ENCODE data around the gene TLR7.

TLR7 gene

GRCh38 chrX:12866451-12867377, at the start of gene TLR7:
Gene TLR7, plus strand, starts transcription at chrX:12867072. Its CDS starts 507 bp downstream, at chrX:12867579.
- ATAC-seq, result no peak

- no peak for ATAC-seq
These were observed 49.3 kb upstream of the TLR7 start for GRCh38 chrX:12817528-12817927.

DNA sequence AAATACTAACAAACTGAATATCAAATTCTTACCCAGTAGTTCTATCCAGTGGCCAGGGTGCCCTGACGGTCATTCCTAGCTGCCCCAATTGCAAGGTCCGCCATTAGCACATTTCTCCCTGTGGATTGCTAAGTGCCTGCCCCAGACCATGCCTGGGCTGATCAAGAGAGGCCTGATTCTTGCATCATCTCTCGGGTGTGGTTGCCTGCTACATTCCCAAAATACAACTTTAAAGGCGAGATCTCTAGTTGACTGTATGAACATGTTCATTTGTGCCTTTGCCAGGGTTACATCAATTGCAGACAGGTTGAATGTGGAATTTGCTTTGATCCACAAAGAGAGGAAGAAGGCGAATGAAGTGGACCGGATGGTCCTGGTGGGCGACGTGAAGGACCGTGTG, 47.6 kb upstream of the TLR7 start:
- no peak for ATAC-seq

DNA sequence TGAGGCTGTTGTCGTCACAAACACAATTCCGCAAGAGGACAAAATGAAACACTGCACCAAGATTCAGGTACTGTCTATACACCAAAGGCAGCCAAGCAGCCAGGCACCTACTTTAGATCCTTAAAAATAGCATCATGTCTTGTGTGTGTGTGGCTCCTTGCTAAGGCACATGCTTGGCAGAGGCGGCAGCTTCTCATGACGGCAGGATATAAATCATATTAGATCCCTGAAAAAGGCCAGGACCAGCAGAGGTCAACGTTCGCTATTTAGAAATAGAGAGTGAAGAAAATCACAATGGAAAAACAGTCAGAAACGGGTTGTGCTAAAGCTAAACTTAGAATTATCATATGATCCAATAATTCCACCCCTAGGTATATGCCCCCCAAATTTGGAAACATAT, 46.1 kb upstream of the TLR7 start:
- no peak for ATAC-seq

DNA sequence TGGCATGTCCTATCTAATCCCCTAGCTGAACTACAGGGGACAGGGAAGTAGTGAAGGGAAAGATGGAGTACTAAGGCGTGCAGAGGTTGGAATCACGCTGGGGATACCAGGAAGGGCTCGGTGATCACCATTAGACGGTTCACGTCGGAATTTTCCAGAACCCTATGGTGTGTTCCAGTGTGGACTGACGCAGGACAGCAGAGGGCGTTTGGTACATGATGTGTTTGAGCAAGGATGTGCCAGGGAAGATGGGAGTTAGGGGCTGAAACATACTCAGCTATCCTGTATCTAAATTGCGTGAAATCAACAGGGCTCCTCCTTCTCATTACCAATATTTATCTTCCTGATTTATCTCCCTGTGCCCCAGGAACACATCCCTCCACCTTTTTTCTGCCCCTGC, 41.9 kb upstream of the TLR7 start:
- ATAC-seq, result no peak

- ATAC-seq, result no peak
These were observed 41.1 kb upstream of the TLR7 start for GRCh38 chrX:12825801-12826200.

- ATAC-seq, result peak; percentile 41 to 56
These were observed 23.7 kb upstream of the TLR7 start for GRCh38 chrX:12843061-12843667.

- ATAC-seq, result peak; percentile 43 to 51
These were observed 23.1 kb upstream of the TLR7 start for GRCh38 chrX:12843668-12844279.

- no peak for ATAC-seq
These were observed 22.6 kb upstream of the TLR7 start for GRCh38 chrX:12844319-12844718.

DNA sequence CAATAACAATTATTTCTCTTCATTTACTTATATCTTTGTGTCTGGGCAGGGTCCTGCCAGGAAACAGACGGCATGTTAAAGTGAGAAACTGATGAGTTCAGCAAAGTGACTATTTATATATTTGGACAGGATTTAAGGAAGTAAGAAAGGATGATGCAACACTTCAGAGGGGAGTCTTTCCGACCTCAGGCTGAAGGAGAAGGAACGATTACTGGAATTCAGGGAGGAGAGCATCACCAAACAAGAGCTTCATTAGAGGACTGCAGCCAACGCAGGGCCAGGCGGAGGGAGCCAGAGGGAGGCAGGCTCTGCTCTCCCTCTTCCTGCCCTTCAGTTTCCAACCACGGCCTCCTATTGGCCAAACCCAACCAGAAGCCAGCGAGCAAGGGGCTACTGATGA, 1.5 kb upstream of the TLR7 start:
- no peak for ATAC-seq

- ATAC-seq, result no peak
These were observed 813 bp downstream of the TLR7 start for GRCh38 chrX:12867685-12868084.

DNA sequence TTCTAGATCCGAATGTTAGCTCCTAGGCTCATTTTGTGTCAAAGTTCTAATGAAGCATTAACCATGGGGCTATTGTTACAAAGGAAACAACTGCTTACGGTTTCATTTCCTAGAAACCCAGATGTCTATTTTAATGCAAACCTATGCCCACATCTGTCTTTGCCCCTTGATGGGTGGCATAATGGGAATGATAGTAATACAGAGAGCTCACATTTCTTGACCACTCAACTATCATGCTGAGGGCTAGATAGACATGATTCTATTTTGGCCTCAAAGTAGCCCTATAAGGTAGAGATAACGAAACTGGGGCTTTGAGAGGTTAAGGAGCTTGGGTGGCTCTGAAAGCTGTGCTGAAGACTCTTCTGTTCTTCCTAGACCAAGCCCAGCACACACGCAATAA, 1.9 kb downstream of the TLR7 start:
- ATAC-seq, result no peak

GRCh38 chrX:12871257-12871656, 4.4 kb downstream of the TLR7 start:
- ATAC-seq, result no peak

DNA sequence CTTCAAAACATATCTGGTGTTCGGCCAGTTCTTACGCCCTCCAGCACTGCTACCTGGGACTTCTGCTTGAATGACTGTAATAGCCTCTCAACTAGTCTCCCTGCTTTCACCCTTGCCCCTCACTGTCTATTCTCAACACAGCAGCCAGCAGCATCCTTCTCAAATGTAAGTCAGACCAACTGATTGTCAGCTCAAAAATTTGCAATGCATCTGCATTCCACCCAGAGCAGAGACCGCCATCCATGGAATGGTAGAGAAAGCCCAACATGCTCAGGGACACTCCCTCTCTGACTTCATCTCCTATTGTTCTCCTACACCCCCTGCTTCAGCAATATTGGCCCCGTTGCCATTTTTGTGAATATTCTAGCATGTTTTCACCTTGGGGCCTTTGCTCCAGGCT, 5.9 kb downstream of the TLR7 start:
- ATAC-seq, result no peak

GRCh38 chrX:12874581-12874980, 7.7 kb downstream of the TLR7 start:
- no peak for ATAC-seq

DNA sequence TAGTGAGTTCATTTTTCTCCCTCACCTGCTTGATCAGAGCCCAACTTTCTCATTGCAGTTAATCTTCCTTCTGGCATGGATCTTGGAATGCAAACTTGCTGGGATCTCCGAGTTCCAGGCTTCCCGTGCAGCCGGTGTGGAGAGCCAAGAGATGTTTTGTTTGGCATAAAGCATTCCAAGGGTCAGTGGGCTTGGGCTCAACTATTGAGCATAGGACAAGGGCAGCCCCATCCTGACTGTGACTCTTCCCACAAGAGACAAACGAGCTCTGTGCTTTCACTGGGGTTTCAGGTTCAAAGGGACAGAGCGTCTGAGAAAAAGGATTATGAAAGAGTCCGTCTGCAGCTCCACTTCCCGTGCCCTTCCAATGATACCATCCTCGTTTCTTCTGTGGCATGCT, 10.5 kb downstream of the TLR7 start:
- no peak for ATAC-seq

- ATAC-seq, result no peak
These were observed 11.7 kb downstream of the TLR7 start for GRCh38 chrX:12878536-12878935.

GRCh38 chrX:12881914-12882313, 15.0 kb downstream of the TLR7 start:
- ATAC-seq, result no peak

DNA sequence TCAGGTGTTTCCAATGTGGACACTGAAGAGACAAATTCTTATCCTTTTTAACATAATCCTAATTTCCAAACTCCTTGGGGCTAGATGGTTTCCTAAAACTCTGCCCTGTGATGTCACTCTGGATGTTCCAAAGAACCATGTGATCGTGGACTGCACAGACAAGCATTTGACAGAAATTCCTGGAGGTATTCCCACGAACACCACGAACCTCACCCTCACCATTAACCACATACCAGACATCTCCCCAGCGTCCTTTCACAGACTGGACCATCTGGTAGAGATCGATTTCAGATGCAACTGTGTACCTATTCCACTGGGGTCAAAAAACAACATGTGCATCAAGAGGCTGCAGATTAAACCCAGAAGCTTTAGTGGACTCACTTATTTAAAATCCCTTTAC, 18.6 kb downstream of the TLR7 start:
- no peak for ATAC-seq

GRCh38 chrX:12886545-12886944, 19.7 kb downstream of the TLR7 start:
- ATAC-seq, result no peak

DNA sequence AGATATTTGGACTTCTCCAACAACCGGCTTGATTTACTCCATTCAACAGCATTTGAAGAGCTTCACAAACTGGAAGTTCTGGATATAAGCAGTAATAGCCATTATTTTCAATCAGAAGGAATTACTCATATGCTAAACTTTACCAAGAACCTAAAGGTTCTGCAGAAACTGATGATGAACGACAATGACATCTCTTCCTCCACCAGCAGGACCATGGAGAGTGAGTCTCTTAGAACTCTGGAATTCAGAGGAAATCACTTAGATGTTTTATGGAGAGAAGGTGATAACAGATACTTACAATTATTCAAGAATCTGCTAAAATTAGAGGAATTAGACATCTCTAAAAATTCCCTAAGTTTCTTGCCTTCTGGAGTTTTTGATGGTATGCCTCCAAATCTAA, 20.3 kb downstream of the TLR7 start:
- ATAC-seq, result no peak

DNA sequence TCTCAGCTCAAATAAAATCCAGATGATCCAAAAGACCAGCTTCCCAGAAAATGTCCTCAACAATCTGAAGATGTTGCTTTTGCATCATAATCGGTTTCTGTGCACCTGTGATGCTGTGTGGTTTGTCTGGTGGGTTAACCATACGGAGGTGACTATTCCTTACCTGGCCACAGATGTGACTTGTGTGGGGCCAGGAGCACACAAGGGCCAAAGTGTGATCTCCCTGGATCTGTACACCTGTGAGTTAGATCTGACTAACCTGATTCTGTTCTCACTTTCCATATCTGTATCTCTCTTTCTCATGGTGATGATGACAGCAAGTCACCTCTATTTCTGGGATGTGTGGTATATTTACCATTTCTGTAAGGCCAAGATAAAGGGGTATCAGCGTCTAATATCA, 20.9 kb downstream of the TLR7 start:
- ATAC-seq, result no peak

DNA sequence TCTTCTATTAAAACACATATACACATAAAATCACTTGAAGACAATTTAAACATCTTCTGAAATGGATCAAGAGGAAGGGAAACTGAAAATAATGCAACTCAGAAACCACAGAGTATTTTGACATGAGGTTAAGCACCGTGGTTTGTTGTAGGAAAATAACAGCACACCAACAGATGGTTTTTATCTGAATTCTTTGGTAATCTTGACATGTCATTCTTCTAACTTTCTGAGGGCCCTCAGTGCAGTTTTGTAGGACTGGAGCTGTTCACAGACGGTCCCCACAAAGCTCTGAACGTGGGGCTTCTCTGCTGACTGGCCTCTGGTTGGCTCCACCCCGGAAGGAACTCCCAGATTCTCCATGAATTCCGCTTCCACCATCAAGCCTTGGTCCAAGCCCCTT, 23.6 kb downstream of the TLR7 start:
- no peak for ATAC-seq

DNA sequence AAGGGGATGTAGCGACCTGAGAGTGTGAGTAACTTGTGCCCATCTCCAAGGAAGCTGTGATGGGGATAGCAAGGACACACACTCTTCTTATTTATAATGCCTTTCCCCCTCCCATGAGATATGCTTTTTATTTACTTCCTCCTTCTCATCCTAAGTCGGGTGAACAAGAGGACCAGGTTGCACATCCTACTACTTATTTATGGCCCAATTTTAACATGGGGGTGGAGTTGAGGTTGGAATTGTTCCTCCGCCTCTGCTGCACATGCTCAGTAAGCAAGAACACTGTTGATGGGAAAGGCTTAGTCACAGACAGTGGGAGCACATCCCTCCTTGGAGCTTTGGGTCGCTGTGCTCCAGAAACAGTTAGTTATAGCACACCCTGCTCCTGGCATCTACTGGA, 24.3 kb downstream of the TLR7 start:
- no peak for ATAC-seq
